ENCODE measurements around the gene UBE2G1.

- no peak for TF ChIP-seq CTCF (IDR thresholded peaks at IDR 0.05 in 2 of 3, conservative IDR thresholded peaks at IDR 0.05 in 1 of 3; ENCODE audit: control insufficient read depth in 2 of 3, extremely low read depth in 1 of 3, insufficient read depth in 1 of 3, low read depth in 3 of 3, low read length in 3 of 3)
- no peak for TF ChIP-seq GABPA (IDR thresholded peaks at IDR 0.05; ENCODE audit: low read depth)
- no peak for TF ChIP-seq FOXM1 (IDR thresholded peaks at IDR 0.05; ENCODE audit: low read depth, low read length)
- TF ChIP-seq RELB (IDR thresholded peaks at IDR 0.05; ENCODE audit: low read depth) = no peak
- TF ChIP-seq, protein P1, sequence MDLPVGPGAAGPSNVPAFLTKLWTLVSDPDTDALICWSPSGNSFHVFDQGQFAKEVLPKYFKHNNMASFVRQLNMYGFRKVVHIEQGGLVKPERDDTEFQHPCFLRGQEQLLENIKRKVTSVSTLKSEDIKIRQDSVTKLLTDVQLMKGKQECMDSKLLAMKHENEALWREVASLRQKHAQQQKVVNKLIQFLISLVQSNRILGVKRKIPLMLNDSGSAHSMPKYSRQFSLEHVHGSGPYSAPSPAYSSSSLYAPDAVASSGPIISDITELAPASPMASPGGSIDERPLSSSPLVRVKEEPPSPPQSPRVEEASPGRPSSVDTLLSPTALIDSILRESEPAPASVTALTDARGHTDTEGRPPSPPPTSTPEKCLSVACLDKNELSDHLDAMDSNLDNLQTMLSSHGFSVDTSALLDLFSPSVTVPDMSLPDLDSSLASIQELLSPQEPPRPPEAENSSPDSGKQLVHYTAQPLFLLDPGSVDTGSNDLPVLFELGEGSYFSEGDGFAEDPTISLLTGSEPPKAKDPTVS (IDR thresholded peaks at IDR 0.05; ENCODE audit: low read depth, low read length) = no peak
- TF ChIP-seq, protein P2, sequence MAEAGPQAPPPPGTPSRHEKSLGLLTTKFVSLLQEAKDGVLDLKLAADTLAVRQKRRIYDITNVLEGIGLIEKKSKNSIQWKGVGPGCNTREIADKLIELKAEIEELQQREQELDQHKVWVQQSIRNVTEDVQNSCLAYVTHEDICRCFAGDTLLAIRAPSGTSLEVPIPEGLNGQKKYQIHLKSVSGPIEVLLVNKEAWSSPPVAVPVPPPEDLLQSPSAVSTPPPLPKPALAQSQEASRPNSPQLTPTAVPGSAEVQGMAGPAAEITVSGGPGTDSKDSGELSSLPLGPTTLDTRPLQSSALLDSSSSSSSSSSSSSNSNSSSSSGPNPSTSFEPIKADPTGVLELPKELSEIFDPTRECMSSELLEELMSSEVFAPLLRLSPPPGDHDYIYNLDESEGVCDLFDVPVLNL (IDR thresholded peaks at IDR 0.05; ENCODE audit: low read depth, low read length) = no peak
- TF ChIP-seq EZH2 (IDR thresholded peaks at IDR 0.05; ENCODE audit: borderline replicate concordance, control insufficient read depth, low read depth, low read length) = no peak
- TF ChIP-seq SIN3A (IDR thresholded peaks at IDR 0.05; ENCODE audit: low read depth, low read length) = no peak
- TF ChIP-seq, protein P3, sequence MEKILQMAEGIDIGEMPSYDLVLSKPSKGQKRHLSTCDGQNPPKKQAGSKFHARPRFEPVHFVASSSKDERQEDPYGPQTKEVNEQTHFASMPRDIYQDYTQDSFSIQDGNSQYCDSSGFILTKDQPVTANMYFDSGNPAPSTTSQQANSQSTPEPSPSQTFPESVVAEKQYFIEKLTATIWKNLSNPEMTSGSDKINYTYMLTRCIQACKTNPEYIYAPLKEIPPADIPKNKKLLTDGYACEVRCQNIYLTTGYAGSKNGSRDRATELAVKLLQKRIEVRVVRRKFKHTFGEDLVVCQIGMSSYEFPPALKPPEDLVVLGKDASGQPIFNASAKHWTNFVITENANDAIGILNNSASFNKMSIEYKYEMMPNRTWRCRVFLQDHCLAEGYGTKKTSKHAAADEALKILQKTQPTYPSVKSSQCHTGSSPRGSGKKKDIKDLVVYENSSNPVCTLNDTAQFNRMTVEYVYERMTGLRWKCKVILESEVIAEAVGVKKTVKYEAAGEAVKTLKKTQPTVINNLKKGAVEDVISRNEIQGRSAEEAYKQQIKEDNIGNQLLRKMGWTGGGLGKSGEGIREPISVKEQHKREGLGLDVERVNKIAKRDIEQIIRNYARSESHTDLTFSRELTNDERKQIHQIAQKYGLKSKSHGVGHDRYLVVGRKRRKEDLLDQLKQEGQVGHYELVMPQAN (conservative IDR thresholded peaks at IDR 0.05) = no peak
- TF ChIP-seq RAD51 (IDR thresholded peaks at IDR 0.05) = no peak
- no peak for TF ChIP-seq EP300 (IDR thresholded peaks at IDR 0.05; ENCODE audit: borderline replicate concordance in 1 of 2, control insufficient read depth in 1 of 2, low read depth in 2 of 2, low read length in 2 of 2)
- TF ChIP-seq TAF1 (IDR thresholded peaks at IDR 0.05; ENCODE audit: borderline replicate concordance, low read depth, low read length) = no peak
- TF ChIP-seq KDM1A (IDR thresholded peaks at IDR 0.05; ENCODE audit: borderline replicate concordance) = no peak
- TF ChIP-seq RFX5 (IDR thresholded peaks at IDR 0.05; ENCODE audit: low read depth, low read length) = no peak
These were observed 47.3 kb downstream of the UBE2G1 start for GRCh38 chr17:4319221-4319620.
